GM18526 (cell line): ENCODE data around the gene PPP1R1A.
A peak's percentile ranks its signal among the peaks of the same experiment; 100 is the strongest.

Source experiments
- POLR2A ChIP-seq: IDR thresholded peaks from 3 replicates; pipeline ENCODE4 v1.6.1; 2011; ENCODE audit not compliant: insufficient read length; ENCODE audit errors: extremely low read depth

PPP1R1A gene

DNA sequence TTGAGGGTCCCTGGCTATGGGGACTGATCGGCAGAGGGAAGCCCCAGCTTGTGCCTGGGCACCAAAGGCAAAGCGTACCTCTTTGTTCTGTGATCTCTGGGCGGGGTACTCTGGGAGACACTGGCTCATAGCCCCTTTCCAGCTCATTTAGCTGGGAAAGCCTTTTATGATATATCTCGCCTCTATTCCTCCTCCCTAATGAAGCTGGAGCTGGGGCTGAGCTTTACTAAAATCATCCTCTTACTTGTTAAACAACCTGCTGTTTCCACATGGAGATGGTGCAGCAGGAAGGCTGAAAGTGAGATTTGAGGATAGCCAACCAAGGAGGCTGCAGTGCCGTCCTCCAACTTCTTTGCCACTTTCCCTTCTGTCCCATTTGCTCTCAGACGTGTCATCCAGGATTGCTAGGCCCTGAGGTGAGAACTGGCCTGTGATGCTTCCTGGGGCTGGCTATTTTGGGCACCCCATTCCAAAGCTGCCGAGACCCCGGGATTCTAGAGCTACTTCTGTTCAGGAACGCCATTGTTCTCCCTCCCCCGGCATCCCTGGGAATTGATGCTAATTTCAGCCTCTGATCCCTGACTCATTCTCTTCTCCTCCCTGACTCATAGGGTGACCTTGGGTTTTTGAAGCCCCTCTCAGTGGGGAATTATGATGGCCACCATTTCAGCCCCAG, 23.0 kb downstream of the PPP1R1A start:
- no peak for TF ChIP-seq POLR2A

DNA sequence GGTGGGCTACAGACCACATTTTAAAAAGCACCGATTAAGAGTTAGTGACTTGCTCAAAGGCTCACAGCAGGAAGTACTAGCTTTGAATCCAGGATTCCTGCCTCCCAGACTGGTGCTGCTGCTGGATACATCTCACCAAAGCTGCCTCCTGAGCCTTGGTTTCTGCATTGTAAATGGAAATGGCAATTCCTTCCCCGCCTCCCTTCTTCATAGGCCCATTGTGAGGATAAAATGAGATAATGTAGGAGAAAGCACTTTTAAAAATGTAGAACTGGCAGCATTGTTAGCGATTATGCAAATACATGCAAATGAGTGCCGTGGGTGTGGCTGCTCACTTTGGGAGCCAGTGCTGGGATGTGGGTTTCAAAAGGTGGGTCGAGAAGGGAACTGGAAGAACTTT, 23.7 kb downstream of the PPP1R1A start:
- no peak for TF ChIP-seq POLR2A

DNA sequence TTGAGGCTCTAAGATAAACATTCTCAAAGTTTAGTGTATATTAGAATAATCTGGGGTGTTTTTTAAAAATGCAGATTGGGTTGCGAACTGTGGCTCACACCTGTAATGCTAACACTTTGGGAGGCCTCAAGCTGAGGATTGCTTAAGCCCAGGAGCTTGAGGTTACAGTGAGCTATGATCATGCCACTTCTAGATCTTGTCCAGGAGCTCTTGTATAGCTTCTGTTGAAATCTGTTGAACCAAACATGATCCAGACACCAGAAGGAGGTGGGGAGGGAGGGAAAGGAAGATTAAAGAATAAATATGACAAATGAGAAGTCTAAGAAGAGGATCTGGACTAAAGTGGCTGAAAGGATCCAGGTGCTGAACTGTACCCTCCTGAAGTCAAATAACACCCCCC, 24.7 kb downstream of the PPP1R1A start:
- no peak for TF ChIP-seq POLR2A

DNA sequence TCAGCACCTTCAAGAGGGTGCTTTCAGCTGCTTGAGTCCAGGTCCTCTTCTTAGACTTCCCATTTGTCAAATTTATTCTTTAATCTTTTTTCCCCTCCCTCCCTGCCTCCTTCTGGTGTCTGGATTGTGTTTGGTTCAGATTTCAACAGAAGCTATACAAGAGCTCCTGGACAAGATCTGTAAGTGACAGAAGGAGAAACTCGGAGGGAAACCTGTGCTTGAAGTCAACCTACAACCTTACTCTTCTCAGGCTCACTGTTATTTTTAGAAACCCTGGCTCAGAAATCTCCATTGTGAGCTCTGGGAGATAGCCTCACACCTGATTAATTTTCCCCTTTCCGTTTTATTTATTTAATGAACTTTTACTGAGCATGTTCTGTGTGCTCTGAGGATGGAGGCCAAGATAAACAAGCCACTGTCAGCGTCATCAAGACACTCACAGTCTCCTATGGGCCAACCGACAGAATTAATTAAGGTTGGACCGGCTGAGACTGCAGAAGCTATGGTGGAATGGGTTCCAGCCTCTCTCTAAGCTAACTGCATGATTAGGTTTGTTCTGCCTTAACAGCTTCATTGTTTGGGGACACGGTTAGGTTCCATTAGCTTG, 25.6 kb downstream of the PPP1R1A start:
- TF ChIP-seq POLR2A, result no peak

DNA sequence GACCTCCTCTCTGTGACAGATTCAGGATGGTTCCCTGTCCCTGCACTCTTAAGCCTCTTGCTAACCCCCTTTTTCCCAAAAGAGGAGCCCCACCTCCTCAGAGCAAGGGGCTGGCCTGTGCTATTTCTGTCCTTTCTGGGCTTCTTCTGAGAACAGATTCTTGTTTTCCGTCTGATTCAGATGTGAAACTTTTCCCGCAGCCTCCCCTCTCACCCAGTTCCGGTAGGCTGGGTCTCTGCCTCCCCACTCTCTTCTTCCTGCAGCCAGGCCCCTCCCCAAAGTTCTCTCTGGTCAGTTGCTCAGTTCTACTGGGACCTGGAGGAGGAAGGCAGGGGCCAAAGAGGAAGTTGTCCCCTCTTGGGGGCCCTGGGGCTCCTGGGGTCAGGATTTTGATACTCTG, 27.3 kb downstream of the PPP1R1A start:
- TF ChIP-seq POLR2A, result no peak

DNA sequence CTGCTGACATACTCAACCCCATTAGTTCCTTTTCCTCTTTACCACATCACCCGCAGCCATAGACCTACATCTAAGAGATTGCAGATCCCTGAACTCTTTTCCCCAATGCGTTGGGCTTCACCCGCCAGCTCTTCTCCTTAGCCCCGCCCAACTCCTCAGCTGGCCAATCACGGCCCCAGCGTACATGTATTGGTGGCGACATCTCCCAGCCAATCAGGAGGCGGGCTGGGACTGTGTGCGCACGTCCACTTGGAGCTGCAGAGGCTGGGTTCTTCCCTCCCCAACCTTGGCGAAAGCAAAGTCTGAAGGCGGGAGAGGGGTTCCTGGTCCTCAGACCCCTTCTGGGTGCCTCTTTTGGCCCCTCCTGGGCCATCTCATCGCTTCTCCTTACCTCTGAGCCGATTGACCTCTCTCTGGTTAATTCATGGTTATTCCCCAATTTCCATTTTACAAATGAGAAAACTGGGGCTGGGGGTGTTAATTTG, 28.0 kb downstream of the PPP1R1A start:
- peak; percentile 45 for TF ChIP-seq POLR2A

DNA sequence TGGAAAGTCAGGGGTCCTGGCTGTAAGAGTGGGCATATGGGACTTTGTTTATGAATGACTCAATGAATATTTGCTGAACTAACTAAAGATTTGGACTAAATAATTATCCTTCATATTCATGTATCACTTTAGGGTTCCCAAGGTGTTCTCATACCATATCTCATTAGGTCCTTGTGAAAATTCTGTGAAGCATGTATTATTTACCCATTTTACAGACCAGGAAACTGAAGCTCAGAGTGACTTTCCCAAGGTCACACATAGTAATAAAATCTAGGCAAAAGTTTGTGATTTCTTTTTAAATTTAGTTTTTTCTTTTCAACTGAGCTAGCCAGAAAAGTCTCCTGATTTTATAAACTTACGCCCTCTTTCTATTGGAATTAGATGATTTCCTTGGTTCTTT, 29.7 kb downstream of the PPP1R1A start:
- no peak for TF ChIP-seq POLR2A

DNA sequence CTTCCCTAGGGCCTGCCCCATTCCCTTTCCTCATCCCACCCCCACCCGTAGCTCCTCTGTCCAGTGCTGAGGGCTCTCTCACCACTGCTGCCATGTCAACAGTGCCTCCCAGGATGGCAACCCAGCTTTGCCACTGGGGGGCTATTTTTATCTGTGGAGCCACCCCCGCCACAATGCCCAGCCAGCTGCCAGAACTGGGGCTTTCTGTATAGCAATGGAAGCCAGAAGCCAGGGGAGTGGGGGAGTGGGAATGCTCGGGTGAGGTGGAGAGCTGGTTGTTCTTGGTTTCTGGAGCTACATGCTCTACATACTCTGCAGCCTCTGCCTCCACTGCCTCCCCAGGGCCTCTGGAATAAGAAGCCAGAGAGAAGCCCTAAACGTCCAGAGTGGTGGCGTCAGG, 30.1 kb downstream of the PPP1R1A start:
- no peak for TF ChIP-seq POLR2A

DNA sequence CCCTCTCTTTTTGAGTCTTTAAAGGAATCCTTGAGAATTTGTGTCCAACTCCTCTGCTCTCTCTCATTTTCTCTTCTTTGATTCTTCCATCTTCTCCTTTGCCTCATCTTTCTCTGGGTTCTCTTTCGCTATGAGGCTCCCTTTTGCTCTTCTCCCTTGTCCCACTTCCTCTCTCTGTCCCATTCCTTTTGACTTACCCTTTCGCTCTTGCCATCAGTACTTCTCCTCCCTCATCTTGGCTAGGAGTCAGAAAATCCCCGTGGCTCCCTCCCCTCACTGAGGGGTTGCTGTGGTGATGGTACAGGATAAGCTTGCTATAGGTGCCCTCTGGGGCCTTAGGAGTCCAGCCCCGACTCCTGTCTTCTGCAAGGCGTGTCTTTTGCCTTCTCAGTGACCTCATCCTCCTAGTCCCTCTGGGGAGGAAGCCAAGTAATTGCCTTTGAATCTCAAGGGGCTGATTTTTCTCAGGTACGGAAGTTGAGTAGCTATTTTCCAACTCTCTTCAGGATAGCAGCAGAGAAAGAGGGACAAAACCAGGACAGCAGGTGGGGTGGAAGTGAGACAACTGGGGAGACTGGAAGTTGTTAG, 32.7 kb downstream of the PPP1R1A start:
- TF ChIP-seq POLR2A, result no peak

DNA sequence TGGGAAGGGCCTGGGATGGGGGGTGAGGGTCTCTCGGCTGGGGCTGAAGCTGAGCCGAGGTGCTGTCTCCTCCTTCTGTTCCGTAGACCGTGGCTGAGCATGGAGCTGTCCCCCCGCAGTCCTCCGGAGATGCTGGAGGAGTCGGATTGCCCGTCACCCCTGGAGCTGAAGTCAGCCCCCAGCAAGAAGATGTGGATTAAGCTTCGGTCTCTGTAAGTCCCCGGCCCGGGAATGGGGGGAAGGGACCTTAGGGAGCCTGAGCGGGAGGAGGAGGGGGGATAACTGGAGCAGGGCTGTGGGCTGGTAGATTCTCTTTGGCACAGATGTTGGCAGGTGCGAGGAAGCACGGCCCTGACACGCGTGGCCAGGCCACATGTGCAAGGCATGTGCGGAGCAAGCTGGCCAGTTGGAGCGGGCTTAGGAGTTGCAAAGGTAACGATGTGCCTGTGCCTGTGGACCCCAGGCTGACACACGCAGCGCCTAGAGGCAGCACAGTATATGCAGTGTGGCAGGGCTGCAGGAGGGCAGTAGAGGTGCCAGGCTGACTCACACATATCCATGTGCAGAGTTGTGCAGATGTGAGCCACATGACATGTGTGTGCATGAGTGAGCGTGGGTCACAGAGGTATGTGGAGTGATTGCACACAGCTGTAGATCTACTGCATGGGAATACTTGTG, 38.5 kb downstream of the PPP1R1A start:
- TF ChIP-seq POLR2A, result no peak

DNA sequence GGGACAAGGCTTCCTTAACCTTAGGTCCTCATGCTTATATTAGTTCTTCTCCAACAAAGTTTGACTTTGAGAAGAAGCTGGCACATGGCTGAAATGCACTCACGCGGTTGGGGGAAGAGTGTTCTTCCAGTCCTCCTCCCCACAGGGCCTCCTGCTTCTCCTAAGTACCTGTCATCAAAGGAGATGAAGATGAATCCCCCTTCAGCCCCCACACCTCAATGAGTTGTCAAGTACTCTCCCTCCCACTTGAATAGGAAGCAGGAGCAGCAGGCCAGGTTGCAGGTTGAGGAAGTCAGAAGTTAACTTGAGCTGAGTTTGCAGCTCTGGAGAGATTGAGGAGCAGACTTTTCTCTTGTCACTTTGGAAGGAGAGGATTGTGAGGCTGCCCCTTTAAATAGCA, 41.9 kb downstream of the PPP1R1A start:
- no peak for TF ChIP-seq POLR2A

DNA sequence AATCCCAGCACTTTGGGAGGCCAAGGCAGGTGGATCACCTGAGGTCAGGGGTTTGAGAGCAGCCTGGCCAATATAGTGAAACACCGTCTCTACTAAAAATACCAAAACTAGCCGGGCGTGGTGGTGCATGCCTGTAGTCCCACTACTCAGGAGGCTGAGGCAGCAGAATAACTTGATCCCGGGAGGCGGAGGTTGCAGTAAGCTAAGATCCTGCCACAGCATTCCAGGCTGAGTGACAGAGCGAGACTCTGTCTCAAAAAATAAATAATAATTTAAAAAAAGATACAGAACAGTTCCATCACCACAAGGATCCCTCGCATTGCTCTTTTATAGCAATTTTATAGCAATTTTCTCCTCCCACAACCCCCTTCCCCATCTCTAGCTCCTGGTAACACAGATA, 43.7 kb downstream of the PPP1R1A start:
- no peak for TF ChIP-seq POLR2A

DNA sequence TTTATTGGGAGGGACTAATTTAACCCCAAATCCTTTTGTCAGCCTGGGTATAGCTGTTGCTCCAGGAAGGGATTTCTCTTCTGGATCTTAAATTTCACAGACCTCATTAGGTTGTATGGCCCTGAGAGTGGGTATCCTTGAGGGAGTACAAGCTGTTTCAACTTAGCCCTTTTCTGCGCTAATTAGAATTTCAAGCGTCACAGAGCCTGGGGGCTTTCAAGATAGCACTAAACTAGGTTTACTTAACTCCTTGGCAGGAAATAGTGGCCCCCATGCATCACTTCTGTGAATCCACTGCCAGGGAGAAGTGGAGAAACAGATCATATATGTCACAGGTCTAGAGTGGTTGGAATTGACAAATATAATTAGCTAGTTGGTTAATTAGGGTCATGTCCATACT, 44.9 kb downstream of the PPP1R1A start:
- no peak for TF ChIP-seq POLR2A

DNA sequence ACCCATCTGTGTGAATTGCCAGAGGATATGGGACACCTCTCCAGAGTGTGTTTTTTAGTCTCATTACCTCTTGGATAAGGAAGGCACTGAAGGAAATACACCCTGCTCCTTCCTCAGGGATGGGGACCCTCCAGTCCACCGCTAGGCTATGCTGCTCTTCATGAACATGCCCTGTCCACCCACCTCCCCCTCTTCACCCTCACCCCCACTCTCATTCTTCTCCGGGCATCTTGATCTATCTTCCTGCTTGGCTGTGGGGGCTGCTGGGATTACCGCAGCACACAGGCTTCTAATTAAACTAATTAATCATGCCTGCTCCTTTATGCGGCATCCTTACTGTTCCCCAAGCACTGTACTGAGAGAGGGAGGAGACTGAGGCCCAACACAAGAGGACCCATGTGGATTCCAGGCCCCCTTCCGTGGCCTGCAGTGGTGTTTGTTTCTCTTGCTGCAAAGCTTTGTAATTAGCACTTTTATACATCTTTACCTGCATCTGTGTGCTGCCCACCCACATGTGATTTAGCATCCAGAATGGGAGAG, 46.6 kb downstream of the PPP1R1A start:
- no peak for TF ChIP-seq POLR2A

DNA sequence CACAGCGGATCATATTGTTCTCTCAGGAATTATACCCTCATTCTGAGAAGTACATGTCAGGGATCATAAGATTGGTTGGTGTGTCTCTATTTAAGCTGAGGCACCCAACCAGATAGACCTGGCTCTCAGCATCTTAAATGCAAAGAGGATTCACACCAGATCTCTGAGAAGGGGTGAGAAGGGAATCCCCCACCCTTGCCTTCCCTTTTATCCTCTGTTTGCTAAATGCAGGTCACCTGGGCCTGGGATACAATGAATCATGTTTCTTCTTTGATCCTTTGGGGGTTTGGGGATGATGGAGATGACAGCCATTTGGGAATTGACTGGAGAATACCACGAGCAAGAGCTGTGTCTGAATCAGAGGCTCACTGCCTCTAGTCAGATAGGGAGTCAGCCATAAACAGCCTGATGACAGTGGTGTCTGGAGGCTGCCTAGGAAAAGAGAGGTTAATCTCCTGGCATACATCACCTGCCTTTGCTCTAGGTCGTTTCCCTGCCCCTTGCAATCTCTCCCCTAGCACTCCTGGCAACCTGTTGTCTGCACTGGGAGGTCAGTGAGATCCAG, 50.2 kb downstream of the PPP1R1A start:
- TF ChIP-seq POLR2A, result no peak

DNA sequence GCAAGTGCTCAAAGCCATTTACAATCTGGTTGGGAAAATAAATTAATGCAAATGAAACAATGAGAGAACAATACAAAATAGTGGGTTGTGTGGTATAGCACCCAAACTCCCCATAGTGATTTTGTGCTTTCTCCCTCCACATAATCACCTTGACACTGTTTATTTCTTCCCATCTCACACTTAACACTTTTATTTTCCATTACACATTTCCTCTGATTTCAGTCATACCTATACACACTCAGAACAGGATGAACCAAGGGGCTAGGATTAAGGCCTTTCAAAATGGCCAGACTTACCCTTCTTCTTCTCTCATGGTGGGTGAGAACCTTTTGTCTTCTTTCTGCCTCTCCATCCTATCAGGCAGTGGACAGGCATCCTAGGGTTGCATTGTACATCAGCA, 53.0 kb downstream of the PPP1R1A start:
- no peak for TF ChIP-seq POLR2A

DNA sequence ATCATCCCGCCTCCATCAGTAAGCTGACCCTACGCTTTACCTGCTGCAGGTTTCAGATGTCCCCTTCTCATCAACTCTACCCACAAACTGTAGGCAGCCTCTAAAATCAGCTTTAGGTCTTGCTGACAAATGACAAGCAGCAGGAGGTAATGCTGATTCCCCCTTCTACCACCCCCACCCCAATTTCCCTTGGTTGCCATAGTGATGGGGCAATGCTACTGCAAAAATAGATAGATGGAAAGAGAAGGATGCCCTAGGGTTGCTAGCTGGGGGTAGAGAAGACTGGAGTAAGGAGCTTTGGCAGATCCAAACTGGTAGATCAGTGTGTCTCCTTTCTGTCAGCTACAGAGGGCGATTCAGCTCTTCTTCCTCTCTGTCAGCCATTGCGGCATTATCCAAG, 58.9 kb downstream of the PPP1R1A start:
- no peak for TF ChIP-seq POLR2A
